HepG2 (cell line): ENCODE measurements around the gene SPACA6. TPM values are rescaled to one million over a fixed set of nuclear protein-coding genes. Genes with fewer than 3 reads are reported as not detected.

Source experiments
- ATAC-seq: fragments of 200-7000 bp; cut with Tn5 transposase; 3 replicates; pipeline ENCODE4 v1.9.1; 2020; ENCODE audit warnings: mild to moderate bottlenecking, moderate library complexity
- BruUV-seq: library from RNA; stranded (reverse); fragments of 400-500 nt; replicated peaks from 2 replicates; lab custom pipeline; 2021; lab: Mats Ljungman, UMichigan
- CTCF ChIA-PET: fragments of 300-600 bp; formaldehyde crosslinking; extraction: SDS; loops from one replicate; lab custom pipeline; 2021; ENCODE audit warnings: low total read pairs, inconsistent platforms, low intra/inter-chr PET ratio; lab: Yijun Ruan, JAX
- POLR2A ChIA-PET: fragments of 350-600 bp; sonication (Branson Sonifier 250); formaldehyde crosslinking; loops from one replicate; lab custom pipeline; 2020; ENCODE audit warnings: antibody characterized with exemption, inconsistent platforms; lab: Yijun Ruan, JAX
- DNase-seq: peaks from one replicate; pipeline ENCODE4 v3.0.0-alpha.2; 2015; ENCODE audit warnings: low spot score
- FAIRE-seq: peaks from 3 replicates; lab custom pipeline; 2011; peaks lifted over from hg19 to GRCh38; lab: Jason Lieb, UNC
- H2AFZ ChIP-seq: one replicate; pipeline ENCODE4 v1.6.1; 2011; ENCODE audit warnings: low read length, inconsistent platforms
- H3K27ac ChIP-seq: fragments of 300-600 bp; 3 replicates; pipeline ENCODE4 v1.8.0; 2011; ENCODE audit warnings: mixed run types, mild to moderate bottlenecking, mixed read lengths, low read length, inconsistent platforms; ENCODE audit not compliant: insufficient read depth; ENCODE audit errors: extremely low read length
- H3K27me3 ChIP-seq, 2 experiments: fragments of 200-600 bp in 1 of 2; 2 replicates in 1 of 2; 3 replicates in 1 of 2; pipeline versions ENCODE4 v1.6.0 to v1.8.0; 2011; ENCODE audit warnings: low read length in 2 of 2, mild to moderate bottlenecking in 2 of 2, moderate library complexity in 2 of 2, inconsistent platforms in 1 of 2; ENCODE audit not compliant: insufficient read depth in 2 of 2, control insufficient read depth in 1 of 2
- H3K36me3 ChIP-seq, 2 experiments: fragments of 200-600 bp in 1 of 2; replicated peaks in 1 of 2; 2 replicates in 1 of 2; 3 replicates in 1 of 2; pipeline versions ENCODE4 v1.5.1 to v1.8.0; 2011; ENCODE audit warnings: low read length in 2 of 2, inconsistent platforms in 1 of 2; ENCODE audit not compliant: insufficient read depth in 2 of 2, control insufficient read depth in 1 of 2
- H3K4me1 ChIP-seq: 2 replicates; pipeline ENCODE4 v1.5.1; 2012; ENCODE audit warnings: low read length, inconsistent platforms; ENCODE audit not compliant: insufficient read depth
- H3K4me2 ChIP-seq: 2 replicates; pipeline ENCODE4 v1.6.0; 2011; ENCODE audit warnings: low read depth, low read length, inconsistent platforms
- H3K4me3 ChIP-seq, 3 experiments: fragments of 200-600 bp in 1 of 3; sonication (generic), shearing (Covaris generic) in 1 of 3; replicated peaks in 1 of 3; 2 replicates each; pipeline ENCODE4 v1.5.1; 2011 to 2016; ENCODE audit warnings: low read length in 3 of 3, inconsistent platforms in 2 of 3, low read depth in 2 of 3, mild to moderate bottlenecking in 2 of 3, control low read depth in 1 of 3, mixed read lengths in 1 of 3; ENCODE audit not compliant: insufficient read depth in 1 of 3
- H3K79me2 ChIP-seq: one replicate; pipeline ENCODE4 v1.6.1; 2011; ENCODE audit warnings: low read length, inconsistent platforms; ENCODE audit not compliant: insufficient read depth
- H3K9ac ChIP-seq: 2 replicates; pipeline ENCODE4 v1.6.0; 2011; ENCODE audit warnings: mild to moderate bottlenecking, low read depth, low read length, inconsistent platforms; ENCODE audit not compliant: insufficient read depth
- H3K9me3 ChIP-seq: 2 replicates; pipeline ENCODE4 v1.5.1; 2012; ENCODE audit warnings: mild to moderate bottlenecking, low read length
- H4K20me1 ChIP-seq: 2 replicates; pipeline ENCODE4 v1.6.0; 2011; ENCODE audit warnings: inconsistent platforms, mild to moderate bottlenecking, low read length, moderate library complexity; ENCODE audit not compliant: insufficient read depth
- STAG1 ChIP-seq: sonication (generic); formaldehyde crosslinking; IDR thresholded peaks from 2 replicates; pipeline ENCODE4 v1.4.0; 2020; ENCODE audit warnings: missing genetic modification reagents
- WGBS: methylation state at CpG from one replicate; pipeline ENCODE4 v1.1.6; 2017; ENCODE audit warnings: low lambda C conversion rate; 5-methylcytosine and 5-hydroxymethylcytosine counted together
- in situ Hi-C: cut with HindIII; loops from 2 replicates; pipeline ENCODE4 v1.10.0; 2017; ENCODE audit warnings: low pct_unique_long_range_greater_than_20kb; ENCODE audit not compliant: extremely low pct_ligation_motif_present
- intact Hi-C: fragments of 100-400 bp; cut with micrococcal nuclease; formaldehyde crosslinking; loops from one replicate; pipeline ENCODE4 v1.10.0; 2022; ENCODE audit not compliant: unreplicated experiment
- polyA plus RNA-seq, 8 experiments: library from polyadenylated mRNA; depleted of rRNA in 3 of 8; stranded (reverse) in 7 of 8; unstranded in 1 of 8; fragments of >200 nt; fragmentation: Illumina TruSeq in 4 of 8; extraction: Trizol in 4 of 8; gene quantifications; 2 replicates each; pipeline versions ENCODE4 v1.2.1 to v1.2.3, GENCODE V29; 2011 to 2016; ENCODE audit warnings: low read depth in 4 of 8, missing spikeins in 1 of 8, mixed read lengths in 1 of 8; ENCODE audit not compliant: insufficient read depth in 1 of 8
- total RNA-seq, 5 experiments: library from RNA; depleted of rRNA; stranded (reverse); fragments of >200 nt; fragmentation: Illumina TruSeq; extraction: Trizol; gene quantifications; 2 replicates each; pipeline ENCODE4 v1.2.3, GENCODE V29; 2016; ENCODE audit warnings: low read depth in 1 of 5
- TF ChIP-seq, protein P1 (sequence below): sonication (generic); formaldehyde crosslinking; IDR thresholded peaks from 2 replicates; pipeline ENCODE4 v1.5.0; 2020; ENCODE audit warnings: missing genetic modification reagents
- TF ChIP-seq, protein P2 (sequence below): sonication (generic); formaldehyde crosslinking; IDR thresholded peaks from 2 replicates; pipeline ENCODE4 v1.5.0; 2020; ENCODE audit warnings: mild to moderate bottlenecking, missing genetic modification reagents, moderate library complexity
- TF ChIP-seq, protein P3 (sequence below): sonication (generic); formaldehyde crosslinking; IDR thresholded peaks from 2 replicates; pipeline ENCODE4 v1.4.0; 2020; ENCODE audit warnings: missing genetic modification reagents

Gene SPACA6
- total and polyA plus RNA-seq, 2 of the 13 experiments (the other 11 are each of a cell fraction or from before 2014, with no cell fraction given): 1.4 to 2.2 TPM

DNA sequence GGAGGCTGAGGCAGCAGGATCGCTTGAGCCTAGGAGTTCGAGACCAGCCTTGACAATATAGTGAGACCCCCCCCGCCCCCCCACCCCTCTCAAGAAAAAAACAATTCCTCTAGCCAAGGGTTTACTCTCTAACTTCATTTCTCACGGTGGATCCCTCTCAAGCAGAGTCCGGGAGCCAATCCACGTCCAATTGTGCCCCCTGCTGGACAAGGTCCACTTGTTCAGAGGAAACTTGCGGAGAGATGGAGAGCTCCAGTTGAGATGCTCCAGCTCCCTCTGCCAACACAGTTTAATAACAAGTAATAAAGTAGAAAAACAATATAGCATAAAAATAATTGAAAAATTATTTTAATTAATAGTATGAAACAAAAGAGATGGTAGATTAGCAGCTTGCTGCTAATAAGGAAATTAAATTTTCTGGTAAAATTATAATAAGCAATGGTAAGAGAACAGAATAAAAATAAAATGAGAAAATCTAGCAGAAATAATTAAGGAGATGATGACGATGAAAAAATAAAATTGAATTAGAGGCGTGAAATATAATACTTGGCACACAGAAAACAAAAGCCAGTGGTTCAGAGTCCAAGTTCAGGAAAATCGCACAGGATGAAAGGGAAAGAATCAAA, 32.0 kb upstream of the SPACA6 start:
- no peak for FAIRE-seq
- ChIA-PET POLR2A (no interaction called here), CTCF (interaction anchor here (1.1 kb wide), 1 partner anchor 189 kb away, joined by 4 read pairs; no protein-coding TSS in a partner anchor)
- H3K9me3 ChIP-seq: no peaks in the 10 kb centered on the region
- peak; percentile 45 for TF ChIP-seq STAG1
- TF ChIP-seq, protein P1, sequence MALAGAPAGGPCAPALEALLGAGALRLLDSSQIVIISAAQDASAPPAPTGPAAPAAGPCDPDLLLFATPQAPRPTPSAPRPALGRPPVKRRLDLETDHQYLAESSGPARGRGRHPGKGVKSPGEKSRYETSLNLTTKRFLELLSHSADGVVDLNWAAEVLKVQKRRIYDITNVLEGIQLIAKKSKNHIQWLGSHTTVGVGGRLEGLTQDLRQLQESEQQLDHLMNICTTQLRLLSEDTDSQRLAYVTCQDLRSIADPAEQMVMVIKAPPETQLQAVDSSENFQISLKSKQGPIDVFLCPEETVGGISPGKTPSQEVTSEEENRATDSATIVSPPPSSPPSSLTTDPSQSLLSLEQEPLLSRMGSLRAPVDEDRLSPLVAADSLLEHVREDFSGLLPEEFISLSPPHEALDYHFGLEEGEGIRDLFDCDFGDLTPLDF: no peak
- TF ChIP-seq, protein P2, sequence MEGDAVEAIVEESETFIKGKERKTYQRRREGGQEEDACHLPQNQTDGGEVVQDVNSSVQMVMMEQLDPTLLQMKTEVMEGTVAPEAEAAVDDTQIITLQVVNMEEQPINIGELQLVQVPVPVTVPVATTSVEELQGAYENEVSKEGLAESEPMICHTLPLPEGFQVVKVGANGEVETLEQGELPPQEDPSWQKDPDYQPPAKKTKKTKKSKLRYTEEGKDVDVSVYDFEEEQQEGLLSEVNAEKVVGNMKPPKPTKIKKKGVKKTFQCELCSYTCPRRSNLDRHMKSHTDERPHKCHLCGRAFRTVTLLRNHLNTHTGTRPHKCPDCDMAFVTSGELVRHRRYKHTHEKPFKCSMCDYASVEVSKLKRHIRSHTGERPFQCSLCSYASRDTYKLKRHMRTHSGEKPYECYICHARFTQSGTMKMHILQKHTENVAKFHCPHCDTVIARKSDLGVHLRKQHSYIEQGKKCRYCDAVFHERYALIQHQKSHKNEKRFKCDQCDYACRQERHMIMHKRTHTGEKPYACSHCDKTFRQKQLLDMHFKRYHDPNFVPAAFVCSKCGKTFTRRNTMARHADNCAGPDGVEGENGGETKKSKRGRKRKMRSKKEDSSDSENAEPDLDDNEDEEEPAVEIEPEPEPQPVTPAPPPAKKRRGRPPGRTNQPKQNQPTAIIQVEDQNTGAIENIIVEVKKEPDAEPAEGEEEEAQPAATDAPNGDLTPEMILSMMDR (CRISPR knock-in tag): peak; percentile 65
- TF ChIP-seq, protein P3, sequence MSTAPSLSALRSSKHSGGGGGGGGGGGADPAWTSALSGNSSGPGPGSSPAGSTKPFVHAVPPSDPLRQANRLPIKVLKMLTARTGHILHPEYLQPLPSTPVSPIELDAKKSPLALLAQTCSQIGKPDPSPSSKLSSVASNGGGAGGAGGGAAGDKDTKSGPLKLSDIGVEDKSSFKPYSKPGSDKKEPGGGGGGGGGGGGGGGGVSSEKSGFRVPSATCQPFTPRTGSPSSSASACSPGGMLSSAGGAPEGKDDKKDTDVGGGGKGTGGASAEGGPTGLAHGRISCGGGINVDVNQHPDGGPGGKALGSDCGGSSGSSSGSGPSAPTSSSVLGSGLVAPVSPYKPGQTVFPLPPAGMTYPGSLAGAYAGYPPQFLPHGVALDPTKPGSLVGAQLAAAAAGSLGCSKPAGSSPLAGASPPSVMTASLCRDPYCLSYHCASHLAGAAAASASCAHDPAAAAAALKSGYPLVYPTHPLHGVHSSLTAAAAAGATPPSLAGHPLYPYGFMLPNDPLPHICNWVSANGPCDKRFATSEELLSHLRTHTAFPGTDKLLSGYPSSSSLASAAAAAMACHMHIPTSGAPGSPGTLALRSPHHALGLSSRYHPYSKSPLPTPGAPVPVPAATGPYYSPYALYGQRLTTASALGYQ (CRISPR knock-in tag): no peak
- H3K4me1 ChIP-seq: no peaks in the 10 kb centered on the region
- ATAC-seq: peak; percentile 49; the same call in 2 of the 3 replicates
- intact Hi-C loops (no loop called here), in situ Hi-C loops (no loop called here)
- DNase-seq: peak; percentile 54
- H4K20me1 ChIP-seq: no peaks in the 10 kb centered on the region
- 3% methylated on average over 8 of the region's 10 CpGs for WGBS
- H3K27me3 ChIP-seq: no peaks in the 10 kb centered on the region
- no TSS peak for BruUV-seq
- no peaks in the 10 kb centered on the region for H3K79me2 ChIP-seq
- H3K36me3 ChIP-seq: no peaks in the 10 kb centered on the region
- no peak overlapping the region for H3K27ac ChIP-seq
- H3K4me3 ChIP-seq: no peak overlapping the region
- H2AFZ ChIP-seq: no peak overlapping the region
- H3K4me2 ChIP-seq: no peak overlapping the region
- H3K9ac ChIP-seq: no peak overlapping the region
